GM12878 (cell line): ENCODE data around the gene PCAT6. TPM values are rescaled to one million over a fixed set of nuclear protein-coding genes. Genes with fewer than 3 reads are reported as not detected.
A peak's percentile ranks its signal among the peaks of the same experiment; 100 is the strongest.

Experiments
- ASH2L ChIP-seq: fragments of 300-600, 200-600 bp; sonication (generic); IDR thresholded peaks from 2 replicates; pipeline ENCODE4 v1.6.1; 2017; ENCODE audit warnings: low read depth, mild to moderate bottlenecking, borderline replicate concordance
- BCL11A ChIP-seq: IDR thresholded peaks from 2 replicates; pipeline ENCODE4 v1.6.1; 2011; ENCODE audit warnings: low read depth, low read length
- BHLHE40 ChIP-seq, 2 experiments: fragments of 450-650 bp in 1 of 2; IDR thresholded peaks; 2 replicates each; pipeline ENCODE4 v1.6.1; 2011 to 2017; ENCODE audit warnings: low read depth in 2 of 2, borderline replicate concordance in 1 of 2, improper control_type of control experiment in 1 of 2, low read length in 1 of 2, mild to moderate bottlenecking in 1 of 2
- ESRRA ChIP-seq: IDR thresholded peaks from 2 replicates; pipeline ENCODE4 v1.6.1; 2012; ENCODE audit warnings: mild to moderate bottlenecking, low read length, improper control_type of control experiment
- HCFC1 ChIP-seq: fragments of 150-350 bp; IDR thresholded peaks from 2 replicates; pipeline ENCODE4 v1.6.1; 2014; ENCODE audit warnings: low read length
- IKZF1 ChIP-seq: fragments of 450-650 bp; conservative IDR thresholded peaks from 2 replicates; pipeline ENCODE4 v1.6.1; 2017; ENCODE audit warnings: antibody characterized with exemption, mild to moderate bottlenecking
- MTA2 ChIP-seq: fragments of 450-650 bp; IDR thresholded peaks from 2 replicates; pipeline ENCODE4 v1.6.1; 2016; ENCODE audit warnings: low read depth, mild to moderate bottlenecking, moderate library complexity
- NFXL1 ChIP-seq: fragments of 450-650 bp; IDR thresholded peaks from 2 replicates; pipeline ENCODE4 v1.6.1; 2017; ENCODE audit warnings: antibody characterized with exemption, mild to moderate bottlenecking, borderline replicate concordance
- NFYA ChIP-seq: IDR thresholded peaks from 2 replicates; pipeline ENCODE4 v1.6.1; 2011; ENCODE audit warnings: low read depth, mild to moderate bottlenecking, low read length, improper control_type of control experiment, borderline replicate concordance
- RFX5 ChIP-seq: IDR thresholded peaks from 2 replicates; pipeline ENCODE4 v1.6.1; 2011; ENCODE audit warnings: low read depth, low read length, improper control_type of control experiment
- SREBF1 ChIP-seq: IDR thresholded peaks from 2 replicates; pipeline ENCODE4 v1.6.1; 2012; ENCODE audit warnings: mild to moderate bottlenecking, low read length
- STAT1 ChIP-seq: fragments of 450-650 bp; conservative IDR thresholded peaks from 2 replicates; pipeline ENCODE4 v1.6.1; 2014; ENCODE audit warnings: antibody characterized with exemption, mild to moderate bottlenecking
- TCF12 ChIP-seq: IDR thresholded peaks from 2 replicates; pipeline ENCODE4 v1.6.1; 2011; ENCODE audit warnings: low read depth, mild to moderate bottlenecking, low read length
- YBX1 ChIP-seq: fragments of 450-650 bp; IDR thresholded peaks from 2 replicates; pipeline ENCODE4 v1.6.1; 2016; ENCODE audit warnings: antibody characterized with exemption
- ZBED1 ChIP-seq: IDR thresholded peaks from 2 replicates; pipeline ENCODE4 v1.6.1; 2016; ENCODE audit warnings: borderline replicate concordance
- ZNF24 ChIP-seq: fragments of 450-650 bp; IDR thresholded peaks from 2 replicates; pipeline ENCODE4 v1.6.1; 2017; ENCODE audit warnings: antibody characterized with exemption, mild to moderate bottlenecking
- polyA plus RNA-seq, 11 experiments: library from polyadenylated mRNA; depleted of rRNA in 4 of 11; unstranded in 6 of 11; stranded (reverse) in 5 of 11; fragments of >200 nt; fragmentation: Nextera tagmentation in 4 of 11; fragmentation: Illumina TruSeq in 1 of 11; extraction: Ambion mirVana in 4 of 11; extraction: Trizol in 1 of 11; gene quantifications; 1 replicate in 1 of 11; 2 replicates in 10 of 11; pipeline versions ENCODE4 v1.2.1 to v1.2.3, GENCODE V29; 2011 to 2016; ENCODE audit warnings: inconsistent platforms in 2 of 11, missing spikeins in 2 of 11, low read depth in 1 of 11
- total RNA-seq, 4 experiments: library from RNA; depleted of rRNA in 3 of 4; stranded (reverse); fragments of >200 nt in 3 of 4; fragmentation: Illumina TruSeq in 1 of 4; extraction: Trizol in 1 of 4; gene quantifications; 2 replicates each; pipeline versions ENCODE4 v1.2.1 to v1.2.3, GENCODE V29; 2013 to 2021
- TF ChIP-seq, protein P1 (sequence below): fragments of 450-650 bp; IDR thresholded peaks from 2 replicates; pipeline ENCODE4 v1.6.1; 2017; ENCODE audit warnings: borderline replicate concordance
- TF ChIP-seq, protein P2 (sequence below): IDR thresholded peaks from 2 replicates; pipeline ENCODE4 v1.6.1; 2011; ENCODE audit warnings: low read depth, mild to moderate bottlenecking, low read length, moderate library complexity, borderline replicate concordance; ENCODE audit errors: extremely low read depth
- TF ChIP-seq, protein P3 (sequence below): IDR thresholded peaks from 2 replicates; pipeline ENCODE4 v1.6.1; 2012; ENCODE audit warnings: mild to moderate bottlenecking, low read depth, low read length
- TF ChIP-seq, protein P4 (sequence below): IDR thresholded peaks from 2 replicates; pipeline ENCODE4 v1.6.1; 2012; ENCODE audit warnings: low read depth, low read length, improper control_type of control experiment
- TF ChIP-seq, protein P5 (sequence below): fragments of 450-650 bp; formaldehyde crosslinking; IDR thresholded peaks from 2 replicates; pipeline ENCODE4 v1.4.0; 2020; ENCODE audit warnings: mild to moderate bottlenecking, moderate library complexity

PCAT6 gene
- total and polyA plus RNA-seq, 10 of the 15 experiments (the other 5 are each of a cell fraction or from before 2014, with no cell fraction given): 0.16 to 0.83 (median 0.48) TPM; not detected in 4

DNA sequence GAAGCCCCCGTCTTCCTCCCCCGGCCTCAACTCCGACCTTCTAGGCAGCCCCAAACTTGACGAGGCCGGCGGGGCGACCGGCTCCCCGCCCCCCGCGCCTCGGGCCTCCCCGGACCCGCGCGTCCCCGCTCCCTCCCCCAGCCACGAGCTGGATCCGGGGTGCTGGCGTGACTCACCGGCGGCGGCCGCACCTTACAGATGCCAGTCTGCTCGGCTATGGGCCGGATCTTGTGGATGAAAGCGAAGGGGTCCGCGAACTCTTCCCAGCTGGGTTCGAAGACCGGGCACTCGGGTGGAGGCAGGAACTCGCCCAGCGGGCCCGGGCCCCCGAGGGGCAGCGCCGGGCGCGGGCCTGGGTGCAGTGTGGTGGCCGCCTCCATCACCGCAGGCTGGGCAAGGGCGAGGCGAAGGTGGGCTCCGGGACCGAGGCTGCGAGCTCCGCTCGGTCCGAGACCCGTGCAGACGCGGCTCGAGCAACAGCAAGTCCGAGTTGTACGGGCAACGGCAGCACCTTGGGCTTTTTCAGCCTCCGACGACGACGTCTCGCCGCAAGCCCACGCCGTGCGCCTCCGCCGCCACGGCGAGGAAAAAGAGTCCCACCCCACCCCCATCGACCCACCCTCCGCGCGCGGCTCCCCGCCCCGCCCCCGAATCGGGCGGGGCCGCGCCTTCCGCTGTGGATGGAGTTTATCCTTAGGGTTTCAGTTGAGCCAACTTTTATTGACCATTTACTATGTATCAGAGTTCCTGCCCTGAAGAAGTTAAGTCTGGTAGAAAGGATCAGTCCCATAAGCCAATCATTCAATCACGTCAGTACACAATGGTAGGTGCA is 2.6 kb upstream of the PCAT6 start, which contains the start of gene KDM5B (continued):
- TF ChIP-seq, protein P1, sequence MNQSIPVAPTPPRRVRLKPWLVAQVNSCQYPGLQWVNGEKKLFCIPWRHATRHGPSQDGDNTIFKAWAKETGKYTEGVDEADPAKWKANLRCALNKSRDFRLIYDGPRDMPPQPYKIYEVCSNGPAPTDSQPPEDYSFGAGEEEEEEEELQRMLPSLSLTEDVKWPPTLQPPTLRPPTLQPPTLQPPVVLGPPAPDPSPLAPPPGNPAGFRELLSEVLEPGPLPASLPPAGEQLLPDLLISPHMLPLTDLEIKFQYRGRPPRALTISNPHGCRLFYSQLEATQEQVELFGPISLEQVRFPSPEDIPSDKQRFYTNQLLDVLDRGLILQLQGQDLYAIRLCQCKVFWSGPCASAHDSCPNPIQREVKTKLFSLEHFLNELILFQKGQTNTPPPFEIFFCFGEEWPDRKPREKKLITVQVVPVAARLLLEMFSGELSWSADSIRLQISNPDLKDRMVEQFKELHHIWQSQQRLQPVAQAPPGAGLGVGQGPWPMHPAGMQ: no peak
- TF ChIP-seq MTA2 (no peak), NFYA (no peak), STAT1 (no peak), HCFC1 (no peak), ASH2L (no peak), SREBF1 (no peak), RFX5 (no peak), ZNF24 (no peak), IKZF1 (peak; percentile 55), ESRRA (no peak), NFXL1 (no peak), TCF12 (no peak), BCL11A (no peak), YBX1 (no peak), BHLHE40 (IDR thresholded peaks at IDR 0.05; ENCODE audit: borderline replicate concordance in 1 of 2, low read depth in 2 of 2, low read length in 1 of 2) (peak in 1 of 2 experiments; percentile 52; a peak in 1 of 4 replicates), ZBED1 (no peak)
- TF ChIP-seq, protein P2, sequence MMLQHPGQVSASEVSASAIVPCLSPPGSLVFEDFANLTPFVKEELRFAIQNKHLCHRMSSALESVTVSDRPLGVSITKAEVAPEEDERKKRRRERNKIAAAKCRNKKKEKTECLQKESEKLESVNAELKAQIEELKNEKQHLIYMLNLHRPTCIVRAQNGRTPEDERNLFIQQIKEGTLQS: no peak
- TF ChIP-seq, protein P3, sequence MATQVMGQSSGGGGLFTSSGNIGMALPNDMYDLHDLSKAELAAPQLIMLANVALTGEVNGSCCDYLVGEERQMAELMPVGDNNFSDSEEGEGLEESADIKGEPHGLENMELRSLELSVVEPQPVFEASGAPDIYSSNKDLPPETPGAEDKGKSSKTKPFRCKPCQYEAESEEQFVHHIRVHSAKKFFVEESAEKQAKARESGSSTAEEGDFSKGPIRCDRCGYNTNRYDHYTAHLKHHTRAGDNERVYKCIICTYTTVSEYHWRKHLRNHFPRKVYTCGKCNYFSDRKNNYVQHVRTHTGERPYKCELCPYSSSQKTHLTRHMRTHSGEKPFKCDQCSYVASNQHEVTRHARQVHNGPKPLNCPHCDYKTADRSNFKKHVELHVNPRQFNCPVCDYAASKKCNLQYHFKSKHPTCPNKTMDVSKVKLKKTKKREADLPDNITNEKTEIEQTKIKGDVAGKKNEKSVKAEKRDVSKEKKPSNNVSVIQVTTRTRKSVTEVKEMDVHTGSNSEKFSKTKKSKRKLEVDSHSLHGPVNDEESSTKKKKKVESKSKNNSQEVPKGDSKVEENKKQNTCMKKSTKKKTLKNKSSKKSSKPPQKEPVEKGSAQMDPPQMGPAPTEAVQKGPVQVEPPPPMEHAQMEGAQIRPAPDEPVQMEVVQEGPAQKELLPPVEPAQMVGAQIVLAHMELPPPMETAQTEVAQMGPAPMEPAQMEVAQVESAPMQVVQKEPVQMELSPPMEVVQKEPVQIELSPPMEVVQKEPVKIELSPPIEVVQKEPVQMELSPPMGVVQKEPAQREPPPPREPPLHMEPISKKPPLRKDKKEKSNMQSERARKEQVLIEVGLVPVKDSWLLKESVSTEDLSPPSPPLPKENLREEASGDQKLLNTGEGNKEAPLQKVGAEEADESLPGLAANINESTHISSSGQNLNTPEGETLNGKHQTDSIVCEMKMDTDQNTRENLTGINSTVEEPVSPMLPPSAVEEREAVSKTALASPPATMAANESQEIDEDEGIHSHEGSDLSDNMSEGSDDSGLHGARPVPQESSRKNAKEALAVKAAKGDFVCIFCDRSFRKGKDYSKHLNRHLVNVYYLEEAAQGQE: no peak
- TF ChIP-seq, protein P4, sequence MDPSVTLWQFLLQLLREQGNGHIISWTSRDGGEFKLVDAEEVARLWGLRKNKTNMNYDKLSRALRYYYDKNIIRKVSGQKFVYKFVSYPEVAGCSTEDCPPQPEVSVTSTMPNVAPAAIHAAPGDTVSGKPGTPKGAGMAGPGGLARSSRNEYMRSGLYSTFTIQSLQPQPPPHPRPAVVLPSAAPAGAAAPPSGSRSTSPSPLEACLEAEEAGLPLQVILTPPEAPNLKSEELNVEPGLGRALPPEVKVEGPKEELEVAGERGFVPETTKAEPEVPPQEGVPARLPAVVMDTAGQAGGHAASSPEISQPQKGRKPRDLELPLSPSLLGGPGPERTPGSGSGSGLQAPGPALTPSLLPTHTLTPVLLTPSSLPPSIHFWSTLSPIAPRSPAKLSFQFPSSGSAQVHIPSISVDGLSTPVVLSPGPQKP: no peak
- TF ChIP-seq, protein P5, sequence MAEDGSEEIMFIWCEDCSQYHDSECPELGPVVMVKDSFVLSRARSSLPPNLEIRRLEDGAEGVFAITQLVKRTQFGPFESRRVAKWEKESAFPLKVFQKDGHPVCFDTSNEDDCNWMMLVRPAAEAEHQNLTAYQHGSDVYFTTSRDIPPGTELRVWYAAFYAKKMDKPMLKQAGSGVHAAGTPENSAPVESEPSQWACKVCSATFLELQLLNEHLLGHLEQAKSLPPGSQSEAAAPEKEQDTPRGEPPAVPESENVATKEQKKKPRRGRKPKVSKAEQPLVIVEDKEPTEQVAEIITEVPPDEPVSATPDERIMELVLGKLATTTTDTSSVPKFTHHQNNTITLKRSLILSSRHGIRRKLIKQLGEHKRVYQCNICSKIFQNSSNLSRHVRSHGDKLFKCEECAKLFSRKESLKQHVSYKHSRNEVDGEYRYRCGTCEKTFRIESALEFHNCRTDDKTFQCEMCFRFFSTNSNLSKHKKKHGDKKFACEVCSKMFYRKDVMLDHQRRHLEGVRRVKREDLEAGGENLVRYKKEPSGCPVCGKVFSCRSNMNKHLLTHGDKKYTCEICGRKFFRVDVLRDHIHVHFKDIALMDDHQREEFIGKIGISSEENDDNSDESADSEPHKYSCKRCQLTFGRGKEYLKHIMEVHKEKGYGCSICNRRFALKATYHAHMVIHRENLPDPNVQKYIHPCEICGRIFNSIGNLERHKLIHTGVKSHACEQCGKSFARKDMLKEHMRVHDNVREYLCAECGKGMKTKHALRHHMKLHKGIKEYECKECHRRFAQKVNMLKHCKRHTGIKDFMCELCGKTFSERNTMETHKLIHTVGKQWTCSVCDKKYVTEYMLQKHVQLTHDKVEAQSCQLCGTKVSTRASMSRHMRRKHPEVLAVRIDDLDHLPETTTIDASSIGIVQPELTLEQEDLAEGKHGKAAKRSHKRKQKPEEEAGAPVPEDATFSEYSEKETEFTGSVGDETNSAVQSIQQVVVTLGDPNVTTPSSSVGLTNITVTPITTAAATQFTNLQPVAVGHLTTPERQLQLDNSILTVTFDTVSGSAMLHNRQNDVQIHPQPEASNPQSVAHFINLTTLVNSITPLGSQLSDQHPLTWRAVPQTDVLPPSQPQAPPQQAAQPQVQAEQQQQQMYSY (CRISPR knock-in tag): no peak
